Measurements from ENCODE around the gene ZNF530. TPM values are rescaled to one million over a fixed set of nuclear protein-coding genes. Genes with fewer than 3 reads are reported as not detected.

ZNF530 gene
- total and polyA plus RNA-seq, 9 of the 15 experiments (the other 6 are each of a cell fraction or from before 2014, with no cell fraction given) = 0.28 to 5.9 (median 4.0) TPM

- TF ChIP-seq ETS1 (conservative IDR thresholded peaks at IDR 0.05; ENCODE audit: control insufficient read depth, low read depth, low read length) = peak; percentile 89
- peak; percentile 92 for TF ChIP-seq SAP30 (IDR thresholded peaks at IDR 0.05; ENCODE audit: borderline replicate concordance, insufficient read depth, low read depth, low read length, poor library complexity, severe bottlenecking)
- TF ChIP-seq CTBP1 (IDR thresholded peaks at IDR 0.05; ENCODE audit: borderline replicate concordance) = peak; percentile 30; the same call in 1 of the 2 replicates
- no peak for TF ChIP-seq ZBTB9 (CRISPR knock-in tag; IDR thresholded peaks at IDR 0.05)
- peak; percentile 40; the same call in 1 of the 2 replicates for TF ChIP-seq ESRRA (IDR thresholded peaks at IDR 0.05; ENCODE audit: borderline replicate concordance, low read depth)
- TF ChIP-seq ZBTB17 (CRISPR knock-in tag; IDR thresholded peaks at IDR 0.05) = no peak
- TF ChIP-seq POLR2G (IDR thresholded peaks at IDR 0.05; ENCODE audit: low read depth, low read length) = peak; percentile 79
- no peak for TF ChIP-seq ZNF592 (IDR thresholded peaks at IDR 0.05)
- no peak for TF ChIP-seq JUN (IDR thresholded peaks at IDR 0.05; ENCODE audit: borderline replicate concordance, low read depth, low read length)
- no peak for TF ChIP-seq JUN (CRISPR knock-in tag; IDR thresholded peaks at IDR 0.05; ENCODE audit: borderline replicate concordance)
- TF ChIP-seq ZBTB5 (IDR thresholded peaks at IDR 0.05) = peak; percentile 63; the same call in 1 of the 2 replicates
- TF ChIP-seq ATF3 (IDR thresholded peaks at IDR 0.05) = no peak
- TF ChIP-seq ATF3 (CRISPR knock-in tag; conservative IDR thresholded peaks at IDR 0.05) = no peak
- TF ChIP-seq HMBOX1 (IDR thresholded peaks at IDR 0.05) = no peak
- TF ChIP-seq MXI1 (IDR thresholded peaks at IDR 0.05; ENCODE audit: low read depth, low read length) = no peak
- no peak for TF ChIP-seq ERF (CRISPR knock-in tag; IDR thresholded peaks at IDR 0.05)
These were observed at the start of gene ZNF530 (continued) for GRCh38 chr19:57599761-57600383.

Measured in K562 (cell line).